Activated CD8-positive, alpha-beta T cell treated with anti-CD3 and anti-CD28 coated beads for 36 hours (primary cell): ENCODE results near the gene ZNF277. TPM values are rescaled to one million over a fixed set of nuclear protein-coding genes. Genes with fewer than 3 reads are reported as not detected.

Source experiments
- ATAC-seq: fragments of 200-7000 bp; cut with Tn5 transposase; one replicate; pipeline ENCODE4 v1.10.0; 2021; ENCODE audit warnings: mild to moderate bottlenecking, moderate library complexity
- CTCF ChIA-PET: fragments of 350-600 bp; sonication (Branson Sonifier 250); formaldehyde crosslinking; loops from one replicate; lab custom pipeline; 2021; ENCODE audit warnings: antibody characterized with exemption; lab: Charles Lee
- POLR2A ChIA-PET: fragments of 350-600 bp; sonication (Branson Sonifier 250); formaldehyde crosslinking; loops from one replicate; lab custom pipeline; 2021; ENCODE audit warnings: antibody characterized with exemption; lab: Charles Lee
- DNase-seq: peaks from one replicate; pipeline ENCODE4 v3.0.0-alpha.2; 2020
- H3K27ac Mint-ChIP-seq: one replicate; pipeline ENCODE4 v1.8.0; 2021; ENCODE audit warnings: mild to moderate bottlenecking, mixed read lengths
- H3K27me3 Mint-ChIP-seq: one replicate; pipeline ENCODE4 v1.8.0; 2021; ENCODE audit warnings: mixed read lengths
- H3K36me3 Mint-ChIP-seq: one replicate; pipeline ENCODE4 v1.8.0; 2021; ENCODE audit warnings: low read depth, mixed read lengths
- H3K4me1 Mint-ChIP-seq: one replicate; pipeline ENCODE4 v1.8.0; 2021; ENCODE audit warnings: low read depth, mixed read lengths
- H3K4me3 Mint-ChIP-seq: one replicate; pipeline ENCODE4 v1.8.0; 2021; ENCODE audit warnings: mild to moderate bottlenecking, moderate library complexity, mixed read lengths
- H3K9me3 Mint-ChIP-seq: one replicate; pipeline ENCODE4 v1.8.0; 2021; ENCODE audit warnings: mixed read lengths
- intact Hi-C: fragments of 100-400 bp; cut with micrococcal nuclease; formaldehyde crosslinking; loops from one replicate; pipeline ENCODE4 v1.10.0; 2022
- total RNA-seq, 2 experiments: library from RNA; stranded (reverse); gene quantifications; one replicate each; pipeline ENCODE4 v1.2.3, GENCODE V29; 2021
- TF ChIP-seq, protein P1 (sequence below): fragments of 200-600 bp; IDR thresholded peaks from one replicate; pipeline ENCODE4 v1.8.0; 2022; ENCODE audit warnings: antibody characterized with exemption, mild to moderate bottlenecking

Gene ZNF277
- total RNA-seq, 2 experiments from 2014 or later = 21.5 to 25.8 TPM

DNA sequence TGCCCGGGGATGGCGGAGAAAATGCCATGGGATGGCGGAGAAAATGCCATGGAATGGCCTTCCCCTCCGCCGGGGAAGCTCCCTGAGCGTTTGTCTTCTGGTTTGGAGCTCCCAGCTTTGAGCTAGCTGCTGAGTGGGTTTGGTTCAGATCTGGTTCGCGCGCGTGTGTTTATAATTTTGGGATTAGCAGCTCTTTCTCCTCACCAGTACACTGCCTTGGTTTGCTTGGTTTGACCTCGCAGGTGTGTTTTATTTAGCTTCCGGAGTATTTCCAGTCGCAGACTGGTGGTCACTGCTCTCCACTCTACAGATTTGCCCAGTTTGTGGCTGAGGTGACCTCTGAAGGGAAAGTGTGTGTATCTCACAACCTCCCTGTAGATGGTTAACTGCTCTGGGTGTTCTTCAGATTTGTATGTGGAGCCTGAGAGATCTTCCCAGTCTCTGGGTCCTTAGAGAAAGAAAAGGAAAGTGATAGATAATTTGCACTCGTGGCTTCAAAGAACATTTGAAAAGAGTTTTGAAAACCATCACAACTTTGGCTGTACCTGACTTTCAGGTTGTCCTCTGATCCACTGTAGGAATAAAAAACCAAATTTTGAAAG lies 597 bp downstream of the ZNF277 start:
- TF ChIP-seq, protein P1, sequence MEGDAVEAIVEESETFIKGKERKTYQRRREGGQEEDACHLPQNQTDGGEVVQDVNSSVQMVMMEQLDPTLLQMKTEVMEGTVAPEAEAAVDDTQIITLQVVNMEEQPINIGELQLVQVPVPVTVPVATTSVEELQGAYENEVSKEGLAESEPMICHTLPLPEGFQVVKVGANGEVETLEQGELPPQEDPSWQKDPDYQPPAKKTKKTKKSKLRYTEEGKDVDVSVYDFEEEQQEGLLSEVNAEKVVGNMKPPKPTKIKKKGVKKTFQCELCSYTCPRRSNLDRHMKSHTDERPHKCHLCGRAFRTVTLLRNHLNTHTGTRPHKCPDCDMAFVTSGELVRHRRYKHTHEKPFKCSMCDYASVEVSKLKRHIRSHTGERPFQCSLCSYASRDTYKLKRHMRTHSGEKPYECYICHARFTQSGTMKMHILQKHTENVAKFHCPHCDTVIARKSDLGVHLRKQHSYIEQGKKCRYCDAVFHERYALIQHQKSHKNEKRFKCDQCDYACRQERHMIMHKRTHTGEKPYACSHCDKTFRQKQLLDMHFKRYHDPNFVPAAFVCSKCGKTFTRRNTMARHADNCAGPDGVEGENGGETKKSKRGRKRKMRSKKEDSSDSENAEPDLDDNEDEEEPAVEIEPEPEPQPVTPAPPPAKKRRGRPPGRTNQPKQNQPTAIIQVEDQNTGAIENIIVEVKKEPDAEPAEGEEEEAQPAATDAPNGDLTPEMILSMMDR = no peak
- DNase-seq (peak; percentile 12), ATAC-seq (no peak)
- POLR2A ChIA-PET = interaction anchor here (1.0 to 3.7 kb wide), 2 partner anchors 8 to 244 kb away, joined by 4 to 26 read pairs; partner anchors contain the start of gene IFRD1
- Mint-ChIP-seq H3K4me3 (peak overlapping the region; percentile 94), H3K9me3 (no peaks in the 10 kb centered on the region), H3K27me3 (peaks cover 22% of the 10 kb centered on the region), H3K4me1 (peaks cover 35% of the 10 kb centered on the region), H3K36me3 (no peaks in the 10 kb centered on the region), H3K27ac (peak overlapping the region; percentile 84)
- intact Hi-C loops = loop anchor here (5.0 kb wide), 1 partner anchor 240 kb away; no protein-coding TSS in a partner anchor
- CTCF ChIA-PET = no interaction called here

- ATAC-seq = no peak
- Mint-ChIP-seq H3K27ac (no peak overlapping the region), H3K4me3 (peak overlapping the region; percentile 94), H3K27me3 (peaks cover 19% of the 10 kb centered on the region), H3K36me3 (no peaks in the 10 kb centered on the region), H3K9me3 (no peaks in the 10 kb centered on the region), H3K4me1 (peaks cover 38% of the 10 kb centered on the region)
- DNase-seq = no peak
- TF ChIP-seq, protein P1 = no peak
- intact Hi-C loops = loop anchor here (5.0 kb wide), 1 partner anchor 240 kb away; no protein-coding TSS in a partner anchor
- POLR2A ChIA-PET = interaction anchor here (3.7 kb wide), 1 partner anchor 243 kb away, joined by 26 read pairs; the partner anchor contains the start of gene IFRD1
- CTCF ChIA-PET = no interaction called here
Observed at GRCh38 chr7:112207765-112208164, 1.3 kb downstream of the ZNF277 start.

- Mint-ChIP-seq H3K9me3 (no peaks in the 10 kb centered on the region), H3K27ac (no peak overlapping the region), H3K27me3 (no peaks in the 10 kb centered on the region), H3K36me3 (peaks cover 2% of the 10 kb centered on the region), H3K4me1 (peaks cover 36% of the 10 kb centered on the region), H3K4me3 (no peak overlapping the region)
- intact Hi-C loops = no loop called here
- TF ChIP-seq, protein P1 = no peak
- no peak for ATAC-seq
- CTCF ChIA-PET = no interaction called here
- DNase-seq = no peak
- POLR2A ChIA-PET = no interaction called here
Observed at GRCh38 chr7:112211348-112211907, 4.9 kb downstream of the ZNF277 start.

DNA sequence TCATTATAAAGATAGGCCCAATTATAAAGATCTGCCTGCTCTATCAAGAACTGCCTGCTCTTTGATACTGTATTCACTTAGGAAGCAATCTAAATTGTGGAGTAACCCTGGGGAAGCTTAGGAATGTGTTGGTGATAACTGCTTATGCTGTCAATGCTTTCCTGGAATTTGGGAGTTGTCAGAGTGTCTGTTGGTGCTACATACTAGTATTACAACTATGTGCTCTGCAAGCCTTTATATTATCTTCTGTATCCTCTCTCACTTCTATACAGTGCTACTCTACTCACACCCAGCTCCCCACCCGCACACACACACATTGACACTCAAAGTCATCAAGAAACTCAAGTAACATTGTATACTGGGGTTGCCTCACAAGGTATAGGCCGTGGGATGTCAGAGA lies 6.1 kb downstream of the ZNF277 start:
- CTCF ChIA-PET = no interaction called here
- Mint-ChIP-seq H3K27ac (no peak overlapping the region), H3K9me3 (no peaks in the 10 kb centered on the region), H3K4me1 (peaks cover 43% of the 10 kb centered on the region), H3K36me3 (peaks cover 7% of the 10 kb centered on the region), H3K4me3 (no peak overlapping the region), H3K27me3 (no peaks in the 10 kb centered on the region)
- intact Hi-C loops = no loop called here
- ATAC-seq (no peak), DNase-seq (no peak)
- TF ChIP-seq, protein P1 = no peak
- POLR2A ChIA-PET = no interaction called here

GRCh38 chr7:112213735-112214134 lies 7.2 kb downstream of the ZNF277 start:
- no peak for DNase-seq
- Mint-ChIP-seq H3K27ac (no peak overlapping the region), H3K4me3 (no peak overlapping the region), H3K27me3 (no peaks in the 10 kb centered on the region), H3K9me3 (no peaks in the 10 kb centered on the region), H3K4me1 (peaks cover 47% of the 10 kb centered on the region), H3K36me3 (peaks cover 11% of the 10 kb centered on the region)
- no peak for ATAC-seq
- intact Hi-C loops = no loop called here
- TF ChIP-seq, protein P1 = no peak
- ChIA-PET CTCF (interaction anchor here (0.8 to 1.1 kb wide), 2 partner anchors 336 to 467 kb away, joined by 3 read pairs; no protein-coding TSS in a partner anchor), POLR2A (no interaction called here)
